GM18858 (cell line): ENCODE measurements around the gene CMTM7.
"Not testable (repeated sequence)": the region's sequence is repeated elsewhere in the genome, so short reads cannot be mapped to it uniquely, and the experiment has no call there.

Source experiments
- ATAC-seq: cut with Tn5 transposase; IDR thresholded peaks from one replicate; pipeline ENCODE4 v1.9.1; 2021; ENCODE audit not compliant: unreplicated experiment

The CMTM7 gene

GRCh38 chr3:32456429-32457130 is 64.9 kb downstream of the CMTM7 start:
- no peak for ATAC-seq

GRCh38 chr3:32457971-32458471 is 66.4 kb downstream of the CMTM7 start:
- no peak for ATAC-seq

GRCh38 chr3:32459450-32459849 is 67.8 kb downstream of the CMTM7 start:
- no peak for ATAC-seq

GRCh38 chr3:32460031-32460749 is 68.5 kb downstream of the CMTM7 start:
- ATAC-seq: peak; percentile 86

- not testable (repeated sequence) for ATAC-seq
These were observed 69.3 kb downstream of the CMTM7 start for GRCh38 chr3:32460817-32461496.

- ATAC-seq: not testable (repeated sequence)
These were observed 70.7 kb downstream of the CMTM7 start for GRCh38 chr3:32462191-32462986.

- ATAC-seq: not testable (repeated sequence)
These were observed 71.8 kb downstream of the CMTM7 start for GRCh38 chr3:32463415-32463814.

GRCh38 chr3:32464726-32465125 is 73.1 kb downstream of the CMTM7 start:
- not testable (repeated sequence) for ATAC-seq

GRCh38 chr3:32466808-32467207 is 75.2 kb downstream of the CMTM7 start:
- ATAC-seq: not testable (repeated sequence)

GRCh38 chr3:32467333-32468070 is 75.8 kb downstream of the CMTM7 start:
- ATAC-seq: peak; percentile 40

GRCh38 chr3:32469151-32469874 is 77.7 kb downstream of the CMTM7 start:
- ATAC-seq: peak; percentile 24

- no peak for ATAC-seq
These were observed 78.7 kb downstream of the CMTM7 start for GRCh38 chr3:32470362-32470761.

- ATAC-seq: no peak
These were observed 79.6 kb downstream of the CMTM7 start for GRCh38 chr3:32471246-32471645.

GRCh38 chr3:32472151-32472550 is 80.5 kb downstream of the CMTM7 start:
- ATAC-seq: not testable (repeated sequence)

GRCh38 chr3:32474201-32474600 is 82.5 kb downstream of the CMTM7 start:
- no peak for ATAC-seq

GRCh38 chr3:32480604-32481003 is 89.0 kb downstream of the CMTM7 start:
- no peak for ATAC-seq

GRCh38 chr3:32481791-32482631 is 90.4 kb downstream of the CMTM7 start:
- no peak for ATAC-seq

GRCh38 chr3:32482693-32483092 is 91.0 kb downstream of the CMTM7 start:
- ATAC-seq: no peak

- ATAC-seq: no peak
These were observed 92.1 kb downstream of the CMTM7 start for GRCh38 chr3:32483772-32484171.
